PC-3 (cell line): Measurements from ENCODE around the gene CPEB3. TPM values are rescaled to one million over a fixed set of nuclear protein-coding genes. Genes with fewer than 3 reads are reported as not detected.
A peak's percentile ranks its signal among the peaks of the same experiment; 100 is the strongest.

Experiments used
- ATAC-seq: fragments of 200-7000 bp; cut with Tn5 transposase; 2 replicates; pipeline ENCODE4 v1.9.1; 2020; ENCODE audit warnings: mild to moderate bottlenecking, moderate library complexity
- BruUV-seq: library from RNA; stranded (reverse); fragments of 400-500 nt; replicated peaks from 2 replicates; lab custom pipeline; 2021; lab: Mats Ljungman, UMichigan
- CTCF ChIA-PET: fragments of 300-600 bp; sonication (Branson Sonifier 250); formaldehyde crosslinking; loops from one replicate; lab custom pipeline; 2022; ENCODE audit warnings: antibody characterized with exemption; lab: Charles Lee
- POLR2A ChIA-PET: fragments of 300-600 bp; sonication (Branson Sonifier 250); formaldehyde crosslinking; loops from one replicate; lab custom pipeline; 2022; ENCODE audit warnings: antibody characterized with exemption; ENCODE audit not compliant: unreplicated experiment; lab: Charles Lee
- DNase-seq: peaks from one replicate; pipeline ENCODE4 v3.0.0-alpha.2; 2015
- H2AFZ ChIP-seq: fragments of 300-600 bp; sonication (generic); 2 replicates; pipeline ENCODE4 v1.6.0; 2016; ENCODE audit warnings: antibody characterized with exemption, low read length
- H3F3A ChIP-seq: fragments of 300-600 bp; sonication (generic); one replicate; pipeline ENCODE4 v1.6.0; 2017; ENCODE audit warnings: antibody characterized with exemption, low read length, control low read depth, mild to moderate bottlenecking; ENCODE audit not compliant: unreplicated experiment
- H3K27ac ChIP-seq: fragments of 300-600 bp; sonication (generic); 2 replicates; pipeline ENCODE4 v1.5.1; 2016; ENCODE audit warnings: mild to moderate bottlenecking, low read length
- H3K27me3 ChIP-seq: fragments of 300-600 bp; sonication (generic); 2 replicates; pipeline ENCODE4 v1.6.1; 2016; ENCODE audit warnings: low read length, mixed read lengths
- H3K36me3 ChIP-seq: fragments of 300-600 bp; sonication (generic); 2 replicates; pipeline ENCODE4 v1.6.1; 2016; ENCODE audit warnings: low read depth, mixed run types, low read length, mixed read lengths
- H3K4me1 ChIP-seq: fragments of 300-600 bp; sonication (generic); 2 replicates; pipeline ENCODE4 v1.5.1; 2016; ENCODE audit warnings: low read length; ENCODE audit not compliant: insufficient read depth
- H3K4me2 ChIP-seq: fragments of 300-600 bp; sonication (generic); 2 replicates; pipeline ENCODE4 v1.6.0; 2016; ENCODE audit warnings: low read length
- H3K4me3 ChIP-seq: fragments of 300-600 bp; sonication (generic); 2 replicates; pipeline ENCODE4 v1.5.1; 2016; ENCODE audit warnings: mild to moderate bottlenecking, low read length, mixed read lengths
- H3K79me2 ChIP-seq: fragments of 300-600 bp; sonication (generic); 2 replicates; pipeline ENCODE4 v1.6.1; 2017; ENCODE audit warnings: low read length, mixed read lengths
- H3K9ac ChIP-seq: fragments of 300-600 bp; sonication (generic); 2 replicates; pipeline ENCODE4 v1.6.0; 2016; ENCODE audit warnings: mild to moderate bottlenecking, low read length
- H3K9me2 ChIP-seq: fragments of 300-600 bp; sonication (generic); replicated peaks from 2 replicates; pipeline ENCODE4 v1.6.1; 2016; ENCODE audit warnings: mixed run types, low read length, mixed read lengths
- H3K9me3 ChIP-seq: fragments of 300-600 bp; sonication (generic); 2 replicates; pipeline ENCODE4 v1.6.1; 2016; ENCODE audit warnings: low read length, mixed read lengths
- H4K20me1 ChIP-seq: fragments of 300-600 bp; sonication (generic); 2 replicates; pipeline ENCODE4 v1.6.1; 2016; ENCODE audit warnings: low read length, mixed read lengths
- CTCF ChIP-seq: fragments of 300-600 bp; sonication (generic); conservative IDR thresholded peaks from 2 replicates; pipeline ENCODE4 v1.5.1; 2017; ENCODE audit warnings: antibody characterized with exemption, low read depth, mild to moderate bottlenecking, low read length
- EZH2 ChIP-seq: fragments of 300-600 bp; sonication (generic); IDR thresholded peaks from one replicate; pipeline ENCODE4 v1.6.1; 2017; ENCODE audit warnings: antibody characterized with exemption, mild to moderate bottlenecking, low read length; ENCODE audit not compliant: unreplicated experiment
- EZH2phosphoT487 ChIP-seq: fragments of 300-600 bp; sonication (generic); IDR thresholded peaks from 2 replicates; pipeline ENCODE4 v1.6.1; 2018; ENCODE audit warnings: mild to moderate bottlenecking, antibody characterized with exemption, low read length, borderline replicate concordance
- intact Hi-C: fragments of 100-400 bp; cut with micrococcal nuclease; formaldehyde crosslinking; loops from 2 replicates; pipeline ENCODE4 v1.9.0; 2023
- total RNA-seq: library from RNA; depleted of rRNA; stranded (reverse); fragments of >200 nt; gene quantifications from 2 replicates; pipeline ENCODE4 v1.2.3, GENCODE V29; 2014

The CPEB3 gene
- total RNA-seq, 1 experiment from 2014 or later = 0.80 TPM

GRCh38 chr10:92208157-92208720 lies 82.6 kb downstream of the CPEB3 start:
- Histone ChIP-seq H3K4me3 (no peak overlapping the region), H3K4me1 (peaks cover 27% of the 10 kb centered on the region; the same call in 1 of the 2 replicates), H3K27ac (peak overlapping the region; percentile 58), H3K4me2 (no peak overlapping the region), H3K36me3 (no peaks in the 10 kb centered on the region), H3K27me3 (no peaks in the 10 kb centered on the region), H3F3A (no peaks in the 10 kb centered on the region), H3K9me2 (no peaks in the 10 kb centered on the region), H4K20me1 (no peaks in the 10 kb centered on the region), H3K9me3 (no peaks in the 10 kb centered on the region), H3K79me2 (no peaks in the 10 kb centered on the region), H3K9ac (no peak overlapping the region), H2AFZ (no peak overlapping the region)
- BruUV-seq = no TSS peak
- ChIA-PET POLR2A (no interaction called here), CTCF (no interaction called here)
- TF ChIP-seq CTCF (no peak), EZH2 (no peak), EZH2phosphoT487 (no peak)
- DNase-seq = no peak
- ATAC-seq = no peak
- intact Hi-C loops = no loop called here

GRCh38 chr10:92207061-92207460 lies 83.8 kb downstream of the CPEB3 start:
- peaks cover 27% of the 10 kb centered on the region; the same call in 1 of the 2 replicates for H3K4me1 ChIP-seq
- ChIA-PET POLR2A (interaction anchor here (0.6 kb wide), 1 partner anchor 40 kb away, joined by 3 read pairs; no protein-coding TSS in a partner anchor), CTCF (no interaction called here)
- H3K9me3 ChIP-seq = no peaks in the 10 kb centered on the region
- H3K79me2 ChIP-seq = no peaks in the 10 kb centered on the region
- no TSS peak for BruUV-seq
- ATAC-seq (no peak), DNase-seq (no peak)
- no peaks in the 10 kb centered on the region for H3K27me3 ChIP-seq
- H3K4me3 ChIP-seq = no peak overlapping the region
- no peak overlapping the region for H2AFZ ChIP-seq
- H3K9me2 ChIP-seq = no peaks in the 10 kb centered on the region
- TF ChIP-seq CTCF = no peak
- no peak for TF ChIP-seq EZH2phosphoT487
- no peak for TF ChIP-seq EZH2
- no peaks in the 10 kb centered on the region for H3F3A ChIP-seq
- no peak overlapping the region for H3K9ac ChIP-seq
- no peaks in the 10 kb centered on the region for H4K20me1 ChIP-seq
- H3K36me3 ChIP-seq = no peaks in the 10 kb centered on the region
- intact Hi-C loops = no loop called here
- no peak overlapping the region for H3K4me2 ChIP-seq
- no peak overlapping the region for H3K27ac ChIP-seq

GRCh38 chr10:92203919-92204623 lies 86.8 kb downstream of the CPEB3 start:
- Histone ChIP-seq H3K4me3 (no peak overlapping the region), H3K36me3 (no peaks in the 10 kb centered on the region), H3K4me2 (no peak overlapping the region), H3K9me3 (no peaks in the 10 kb centered on the region), H3K79me2 (no peaks in the 10 kb centered on the region), H3F3A (no peaks in the 10 kb centered on the region), H4K20me1 (no peaks in the 10 kb centered on the region), H2AFZ (no peak overlapping the region), H3K27me3 (no peaks in the 10 kb centered on the region), H3K4me1 (peaks cover 17% of the 10 kb centered on the region), H3K27ac (no peak overlapping the region), H3K9ac (no peak overlapping the region), H3K9me2 (no peaks in the 10 kb centered on the region)
- CTCF ChIA-PET = no interaction called here
- no peak for ATAC-seq
- BruUV-seq = no TSS peak
- TF ChIP-seq CTCF (no peak), EZH2phosphoT487 (no peak), EZH2 (no peak)
- POLR2A ChIA-PET = no interaction called here
- DNase-seq = no peak
- intact Hi-C loops = no loop called here
